Smooth muscle cell (in vitro differentiated cells): ENCODE measurements around the gene BEND4. TPM values are rescaled to one million over a fixed set of nuclear protein-coding genes. Genes with fewer than 3 reads are reported as not detected.

ENCODE experiments used
- DNase-seq: peaks from one replicate; lab custom pipeline; 2025; ENCODE audit not compliant: unreplicated experiment; lab: John Stamatoyannopoulos, UW
- H2AFZ ChIP-seq: fragments of 200-600 bp; sonication (generic); 2 replicates; pipeline ENCODE4 v1.6.0; 2016; ENCODE audit warnings: antibody characterized with exemption, low read depth, mild to moderate bottlenecking
- H3F3A ChIP-seq: fragments of 200-600 bp; sonication (generic); 2 replicates; pipeline ENCODE4 v1.6.0; 2017; ENCODE audit warnings: antibody characterized with exemption, low read depth
- H3K27ac ChIP-seq: fragments of 200-600 bp; sonication (generic); 2 replicates; pipeline ENCODE4 v1.5.1; 2016; ENCODE audit warnings: low read depth, mild to moderate bottlenecking
- H3K27me3 ChIP-seq: fragments of 200-600 bp; sonication (generic); 2 replicates; pipeline ENCODE4 v1.6.1; 2016; ENCODE audit warnings: low read depth, mild to moderate bottlenecking
- H3K36me3 ChIP-seq: fragments of 200-600 bp; sonication (generic); 2 replicates; pipeline ENCODE4 v1.5.1; 2016; ENCODE audit warnings: low read depth
- H3K4me1 ChIP-seq: fragments of 200-600 bp; sonication (generic); 2 replicates; pipeline ENCODE4 v1.5.1; 2016; ENCODE audit warnings: low read depth
- H3K4me2 ChIP-seq: fragments of 200-600 bp; sonication (generic); 2 replicates; pipeline ENCODE4 v1.6.0; 2016; ENCODE audit warnings: mild to moderate bottlenecking
- H3K4me3 ChIP-seq: fragments of 200-600 bp; sonication (generic); 2 replicates; pipeline ENCODE4 v1.5.1; 2016; ENCODE audit warnings: mild to moderate bottlenecking
- H3K79me2 ChIP-seq: fragments of 200-600 bp; sonication (generic); 2 replicates; pipeline ENCODE4 v1.6.0; 2016; ENCODE audit warnings: low read depth, mild to moderate bottlenecking
- H3K9ac ChIP-seq: fragments of 200-600 bp; sonication (generic); 2 replicates; pipeline ENCODE4 v1.6.0; 2016; ENCODE audit warnings: low read depth
- H3K9me3 ChIP-seq: fragments of 200-600 bp; sonication (generic); replicated peaks from 2 replicates; pipeline ENCODE4 v1.5.1; 2016; ENCODE audit warnings: low read depth
- H4K20me1 ChIP-seq: fragments of 200-600 bp; sonication (generic); 2 replicates; pipeline ENCODE4 v1.6.0; 2016; ENCODE audit warnings: low read depth
- WGBS: methylation state at CpG from one replicate; pipeline ENCODE4 v1.1.7; 2016; ENCODE audit warnings: low lambda C conversion rate; 5-methylcytosine and 5-hydroxymethylcytosine counted together
- polyA plus RNA-seq: library from polyadenylated mRNA; unstranded; fragments of >200 nt; fragmentation: Nextera tagmentation; extraction: Ambion mirVana; gene quantifications from 2 replicates; pipeline ENCODE4 v1.2.1, GENCODE V29; 2016
- total RNA-seq: library from RNA; depleted of rRNA; stranded (reverse); fragments of >200 nt; gene quantifications from 2 replicates; pipeline ENCODE4 v1.2.3, GENCODE V29; 2014
- TF ChIP-seq, protein P1 (sequence below): fragments of 200-600 bp; sonication (generic); IDR thresholded peaks from 2 replicates; pipeline ENCODE4 v1.5.1; 2017; ENCODE audit warnings: borderline replicate concordance, mild to moderate bottlenecking, antibody characterized with exemption; ENCODE audit not compliant: insufficient read depth, poor library complexity, severe bottlenecking

BEND4 gene
- total and polyA plus RNA-seq, 2 experiments from 2014 or later, result not detected

DNA sequence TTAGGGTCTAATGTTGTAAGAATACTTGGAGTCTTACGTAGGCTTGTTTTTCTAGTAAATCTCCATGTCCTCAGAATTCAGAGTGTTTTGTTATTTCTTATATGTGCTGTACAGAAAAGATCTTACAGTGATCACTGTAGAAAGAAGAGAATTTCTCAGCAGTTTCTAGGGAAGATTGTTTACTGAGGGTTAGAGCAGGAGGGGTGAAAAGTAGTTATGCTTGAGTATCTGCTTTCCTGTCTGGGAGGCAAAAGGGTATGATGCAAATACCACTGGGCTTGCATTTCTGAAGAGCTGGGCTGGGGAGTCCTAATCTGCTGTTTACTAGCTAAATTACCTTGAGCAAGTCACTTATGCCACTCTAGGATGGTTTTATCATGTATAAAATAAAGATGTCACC lies 78.2 kb downstream of the BEND4 start:
- Histone ChIP-seq H3K36me3 (peaks cover 13% of the 10 kb centered on the region), H3K4me1 (no peaks in the 10 kb centered on the region), H3F3A (no peaks in the 10 kb centered on the region), H2AFZ (no peak overlapping the region), H3K79me2 (no peaks in the 10 kb centered on the region), H3K4me3 (no peak overlapping the region), H4K20me1 (no peaks in the 10 kb centered on the region), H3K27me3 (no peaks in the 10 kb centered on the region), H3K4me2 (no peak overlapping the region), H3K9me3 (no peaks in the 10 kb centered on the region), H3K9ac (no peak overlapping the region), H3K27ac (no peak overlapping the region)
- TF ChIP-seq, protein P1, sequence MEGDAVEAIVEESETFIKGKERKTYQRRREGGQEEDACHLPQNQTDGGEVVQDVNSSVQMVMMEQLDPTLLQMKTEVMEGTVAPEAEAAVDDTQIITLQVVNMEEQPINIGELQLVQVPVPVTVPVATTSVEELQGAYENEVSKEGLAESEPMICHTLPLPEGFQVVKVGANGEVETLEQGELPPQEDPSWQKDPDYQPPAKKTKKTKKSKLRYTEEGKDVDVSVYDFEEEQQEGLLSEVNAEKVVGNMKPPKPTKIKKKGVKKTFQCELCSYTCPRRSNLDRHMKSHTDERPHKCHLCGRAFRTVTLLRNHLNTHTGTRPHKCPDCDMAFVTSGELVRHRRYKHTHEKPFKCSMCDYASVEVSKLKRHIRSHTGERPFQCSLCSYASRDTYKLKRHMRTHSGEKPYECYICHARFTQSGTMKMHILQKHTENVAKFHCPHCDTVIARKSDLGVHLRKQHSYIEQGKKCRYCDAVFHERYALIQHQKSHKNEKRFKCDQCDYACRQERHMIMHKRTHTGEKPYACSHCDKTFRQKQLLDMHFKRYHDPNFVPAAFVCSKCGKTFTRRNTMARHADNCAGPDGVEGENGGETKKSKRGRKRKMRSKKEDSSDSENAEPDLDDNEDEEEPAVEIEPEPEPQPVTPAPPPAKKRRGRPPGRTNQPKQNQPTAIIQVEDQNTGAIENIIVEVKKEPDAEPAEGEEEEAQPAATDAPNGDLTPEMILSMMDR, result no peak
- DNase-seq, result no peak
- 87% methylated on average over 1 of the region's 1 CpG for WGBS

DNA sequence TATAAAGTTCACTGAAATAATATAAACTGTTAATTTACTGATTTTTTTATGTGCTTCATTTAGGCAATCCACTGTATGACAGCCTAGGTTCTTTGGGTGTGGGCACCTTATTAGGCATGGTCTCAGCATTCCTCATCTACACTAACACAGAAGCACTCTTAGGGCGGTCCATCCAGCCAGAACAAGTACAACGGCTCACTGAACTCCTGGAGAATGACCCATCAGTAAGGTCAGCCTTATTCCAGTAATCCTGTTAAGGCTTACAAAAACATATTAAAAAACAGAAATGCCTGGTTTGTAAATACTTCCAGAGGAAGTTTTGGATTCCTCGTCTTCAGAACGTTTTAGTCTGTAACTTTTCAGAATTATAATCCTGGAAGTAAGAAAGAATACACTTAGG lies 82.0 kb downstream of the BEND4 start:
- H3K4me1 ChIP-seq, result no peaks in the 10 kb centered on the region
- H3K36me3 ChIP-seq, result peaks cover 10% of the 10 kb centered on the region
- no peak overlapping the region for H3K4me3 ChIP-seq
- no peak overlapping the region for H2AFZ ChIP-seq
- H3F3A ChIP-seq, result no peaks in the 10 kb centered on the region
- DNase-seq, result no peak
- no peaks in the 10 kb centered on the region for H3K9me3 ChIP-seq
- H3K9ac ChIP-seq, result no peak overlapping the region
- WGBS, result 83% methylated on average over 4 of the region's 4 CpGs
- H3K27ac ChIP-seq, result no peak overlapping the region
- TF ChIP-seq, protein P1, result no peak
- no peaks in the 10 kb centered on the region for H3K79me2 ChIP-seq
- no peaks in the 10 kb centered on the region for H3K27me3 ChIP-seq
- H3K4me2 ChIP-seq, result no peak overlapping the region
- no peaks in the 10 kb centered on the region for H4K20me1 ChIP-seq

DNA sequence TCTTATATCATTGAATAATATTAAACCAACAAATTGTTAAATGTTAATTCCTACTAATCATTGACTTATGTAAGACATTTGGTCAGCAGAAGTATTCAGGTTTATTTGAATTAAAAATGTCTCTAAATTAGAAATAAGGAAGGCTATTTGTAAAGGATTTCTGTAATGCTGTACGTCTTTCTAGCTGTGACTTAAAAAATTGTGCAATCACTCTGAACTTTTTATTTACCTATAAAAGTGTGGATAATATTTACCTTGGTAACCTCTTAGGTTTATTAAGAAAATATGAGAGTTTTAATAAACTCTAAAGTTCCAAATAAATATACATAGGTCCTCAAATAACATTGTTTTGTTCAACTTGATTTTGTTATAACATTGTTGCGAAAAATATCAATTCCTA lies 85.2 kb downstream of the BEND4 start:
- WGBS, result 52% methylated on average over 2 of the region's 2 CpGs
- Histone ChIP-seq H3K36me3 (peaks cover 8% of the 10 kb centered on the region), H3K27ac (no peak overlapping the region), H3K9me3 (no peaks in the 10 kb centered on the region), H3K27me3 (no peaks in the 10 kb centered on the region), H3K4me2 (no peak overlapping the region), H3K4me3 (no peak overlapping the region), H3K79me2 (no peaks in the 10 kb centered on the region), H4K20me1 (no peaks in the 10 kb centered on the region), H3F3A (no peaks in the 10 kb centered on the region), H3K9ac (no peak overlapping the region), H2AFZ (no peak overlapping the region), H3K4me1 (no peaks in the 10 kb centered on the region)
- DNase-seq, result no peak
- TF ChIP-seq, protein P1, result no peak

DNA sequence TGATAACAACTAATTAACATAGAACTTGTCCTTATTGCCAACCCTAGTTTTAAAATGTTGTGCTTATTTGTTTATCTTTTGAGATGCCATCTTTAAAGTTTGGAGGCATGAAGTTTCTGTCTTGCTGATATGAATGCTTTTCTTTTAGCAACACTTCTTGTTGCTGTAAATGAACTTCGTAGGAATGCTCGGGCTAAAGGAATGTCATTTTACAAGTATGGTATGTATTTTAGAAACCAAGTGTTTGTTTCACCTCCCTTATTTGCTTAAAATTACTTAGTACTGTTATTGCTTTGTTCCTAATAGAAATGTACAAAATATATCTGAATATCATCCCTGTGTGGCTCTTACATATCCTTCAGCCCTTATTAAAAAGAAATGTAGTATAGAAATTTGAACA lies 86.1 kb downstream of the BEND4 start:
- TF ChIP-seq, protein P1, result no peak
- 78% methylated on average over 2 of the region's 2 CpGs for WGBS
- Histone ChIP-seq H4K20me1 (no peaks in the 10 kb centered on the region), H3K4me1 (no peaks in the 10 kb centered on the region), H3K27ac (no peak overlapping the region), H3K27me3 (no peaks in the 10 kb centered on the region), H3K79me2 (no peaks in the 10 kb centered on the region), H3F3A (no peaks in the 10 kb centered on the region), H3K4me2 (no peak overlapping the region), H3K9ac (no peak overlapping the region), H3K4me3 (no peak overlapping the region), H3K9me3 (no peaks in the 10 kb centered on the region), H3K36me3 (peaks cover 4% of the 10 kb centered on the region), H2AFZ (no peak overlapping the region)
- DNase-seq, result no peak
